ENCODE measurements around the gene PAPPA2.

Gene PAPPA2

DNA sequence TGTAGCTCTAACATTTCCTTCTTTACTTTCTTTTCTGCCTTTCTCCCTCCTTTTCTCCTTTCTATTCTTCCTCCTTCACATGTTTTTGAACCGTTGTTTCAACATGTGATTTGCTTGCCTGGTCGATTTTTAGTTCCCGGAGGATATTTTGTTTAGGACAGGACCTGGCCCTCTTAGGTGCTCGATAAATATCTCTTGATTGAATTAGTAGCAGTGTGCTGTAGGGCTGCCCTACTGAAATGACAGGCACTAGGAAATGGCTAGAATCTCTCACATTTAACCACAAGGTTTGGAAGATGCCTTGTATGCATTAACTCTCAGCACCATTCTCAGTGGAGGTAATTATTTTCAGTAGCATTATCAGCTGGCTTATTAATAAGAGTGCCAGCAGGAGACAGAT lies 305.6 kb downstream of the PAPPA2 start:
- DNase-seq (ENCODE audit: low spot score) = no peak

DNA sequence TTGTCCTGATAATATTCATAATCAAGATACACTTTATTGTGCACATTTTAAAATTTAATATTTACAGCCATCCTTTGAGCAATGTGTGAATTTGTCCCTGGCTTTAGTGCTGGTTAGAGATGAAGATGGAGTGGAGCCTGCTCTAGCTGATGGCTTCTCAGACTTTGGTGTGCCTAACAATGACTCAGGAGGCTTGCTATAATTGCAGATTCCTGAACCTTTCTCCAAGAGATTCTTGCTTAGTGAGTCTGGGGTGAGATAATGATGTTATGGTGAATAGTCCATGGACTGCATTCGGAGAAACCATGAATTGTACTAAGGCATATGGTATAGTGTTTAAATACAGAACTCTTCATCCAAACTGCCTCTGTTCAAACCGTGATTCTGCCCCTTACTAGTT lies 307.1 kb downstream of the PAPPA2 start:
- no peak for DNase-seq (ENCODE audit: low spot score)

- no peak for DNase-seq (ENCODE audit: low spot score)
Observed at GRCh38 chr1:176773038-176773437, 310.1 kb downstream of the PAPPA2 start.

- DNase-seq (ENCODE audit: low spot score) = no peak
Observed at GRCh38 chr1:176774224-176774623, 311.2 kb downstream of the PAPPA2 start.

DNA sequence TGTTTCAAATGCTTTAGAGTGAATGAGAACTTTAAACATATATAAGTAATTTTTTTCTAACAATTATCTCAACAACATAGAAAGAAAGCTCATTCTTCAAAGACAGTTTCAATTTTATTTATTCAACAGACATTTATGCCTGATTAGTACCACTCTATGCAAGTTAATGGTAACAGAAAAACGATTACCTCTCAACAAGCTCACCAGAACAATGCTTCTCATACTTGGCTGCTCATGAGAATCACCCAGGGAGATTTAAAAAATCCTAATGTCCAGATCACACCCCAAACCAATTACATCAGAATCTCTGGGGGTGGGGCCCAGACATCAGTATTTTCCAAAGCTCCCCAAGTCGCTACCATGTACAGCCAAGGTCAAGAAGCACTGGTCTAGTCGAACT lies 312.4 kb downstream of the PAPPA2 start:
- DNase-seq (ENCODE audit: low spot score) = no peak

- no peak for DNase-seq (ENCODE audit: low spot score)
Observed at GRCh38 chr1:176775996-176776395, 313.0 kb downstream of the PAPPA2 start.

DNA sequence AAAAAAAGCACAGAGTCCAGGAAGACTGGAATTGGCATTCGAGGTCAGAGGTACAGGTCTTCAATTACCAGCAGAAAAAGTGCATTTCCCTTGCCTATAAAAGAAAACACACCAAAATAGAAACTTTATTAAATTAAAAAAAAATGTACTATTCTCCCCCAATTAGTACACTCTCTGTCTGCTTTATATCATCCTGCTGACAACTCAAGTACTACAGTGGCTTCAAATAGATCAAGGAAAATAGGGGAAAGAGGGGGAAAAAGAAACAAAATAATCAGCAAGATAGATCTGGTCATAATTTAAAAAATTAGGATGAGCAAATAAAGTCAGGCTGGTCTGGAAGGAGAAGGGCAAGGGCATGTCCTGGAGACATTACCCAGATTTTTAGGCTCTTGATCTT lies 315.1 kb downstream of the PAPPA2 start:
- no peak for DNase-seq (ENCODE audit: low spot score)

GRCh38 chr1:176779992-176780328 lies 317.0 kb downstream of the PAPPA2 start:
- DNase-seq (ENCODE audit: low spot score) = no peak

- no peak for DNase-seq (ENCODE audit: low spot score)
Observed at GRCh38 chr1:176783309-176783708, 320.3 kb downstream of the PAPPA2 start.

DNA sequence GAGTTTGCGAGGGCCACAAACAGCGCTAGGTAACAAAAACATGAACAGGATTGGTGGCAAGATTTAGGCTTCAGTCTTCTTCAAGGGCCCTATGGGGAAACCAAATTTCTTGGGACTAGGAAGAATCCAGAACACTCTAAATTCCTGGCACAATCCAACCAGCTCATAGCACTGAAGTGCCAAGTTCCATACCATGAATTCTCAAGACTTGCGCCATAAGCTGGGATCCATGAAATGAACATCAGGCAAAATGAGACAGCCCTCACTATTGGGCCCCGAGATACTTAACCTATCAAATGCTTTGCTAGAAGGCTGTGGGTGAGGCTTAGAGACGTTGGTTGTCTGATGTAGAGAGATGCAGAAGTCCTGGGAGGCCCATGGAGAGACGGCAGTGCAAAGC lies 322.1 kb downstream of the PAPPA2 start:
- no peak for DNase-seq (ENCODE audit: low spot score)

- no peak for DNase-seq (ENCODE audit: low spot score)
Observed at GRCh38 chr1:176785791-176786190, 322.8 kb downstream of the PAPPA2 start.

GRCh38 chr1:176786274-176786673 lies 323.3 kb downstream of the PAPPA2 start:
- DNase-seq (ENCODE audit: low spot score) = no peak

DNA sequence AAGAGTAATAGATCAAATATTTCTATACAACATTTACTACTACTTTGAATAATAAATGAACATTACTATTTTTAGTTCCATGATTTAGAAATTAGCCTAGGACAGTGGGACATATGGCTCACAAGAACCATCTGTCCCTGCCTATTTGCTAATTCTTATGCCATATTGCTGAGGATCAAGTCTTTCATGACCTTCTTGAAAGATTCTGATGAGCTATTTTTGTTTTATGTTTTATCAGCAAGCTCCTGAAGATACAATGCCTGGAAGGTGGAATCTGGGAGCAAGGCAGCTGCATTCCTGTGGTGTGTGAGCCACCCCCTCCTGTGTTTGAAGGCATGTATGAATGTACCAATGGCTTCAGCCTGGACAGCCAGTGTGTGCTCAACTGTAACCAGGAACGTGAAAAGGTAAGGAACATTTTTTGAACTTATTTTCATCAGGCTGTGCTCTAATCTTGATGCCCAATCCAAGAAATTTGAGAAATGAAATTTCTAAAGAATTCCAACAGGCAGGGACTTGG lies 326.7 kb downstream of the PAPPA2 start:
- no peak for DNase-seq (ENCODE audit: low spot score)

DNA sequence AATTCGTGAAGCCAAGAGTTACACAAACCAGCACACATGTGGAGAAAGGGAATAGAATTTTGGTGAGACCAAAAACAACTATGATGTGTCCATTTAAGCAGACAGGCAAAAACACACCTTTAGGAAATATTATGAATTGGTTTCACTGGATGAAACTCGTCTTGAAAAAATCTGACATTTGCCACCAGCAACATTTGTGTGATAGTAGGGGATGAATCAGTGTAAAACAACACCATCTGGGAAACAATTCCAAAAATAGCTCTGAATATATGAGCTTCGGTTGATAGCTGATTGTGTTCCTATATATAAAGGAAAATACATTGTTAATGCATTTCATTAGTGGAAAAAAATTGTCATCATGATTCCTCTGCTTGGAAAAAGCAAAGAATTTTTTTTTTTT lies 327.8 kb downstream of the PAPPA2 start:
- DNase-seq (ENCODE audit: low spot score) = no peak

- DNase-seq (ENCODE audit: low spot score) = no peak
Observed at GRCh38 chr1:176791906-176792305, 328.9 kb downstream of the PAPPA2 start.

GRCh38 chr1:176794897-176795508 lies 332.0 kb downstream of the PAPPA2 start:
- DNase-seq (ENCODE audit: low spot score) = no peak

DNA sequence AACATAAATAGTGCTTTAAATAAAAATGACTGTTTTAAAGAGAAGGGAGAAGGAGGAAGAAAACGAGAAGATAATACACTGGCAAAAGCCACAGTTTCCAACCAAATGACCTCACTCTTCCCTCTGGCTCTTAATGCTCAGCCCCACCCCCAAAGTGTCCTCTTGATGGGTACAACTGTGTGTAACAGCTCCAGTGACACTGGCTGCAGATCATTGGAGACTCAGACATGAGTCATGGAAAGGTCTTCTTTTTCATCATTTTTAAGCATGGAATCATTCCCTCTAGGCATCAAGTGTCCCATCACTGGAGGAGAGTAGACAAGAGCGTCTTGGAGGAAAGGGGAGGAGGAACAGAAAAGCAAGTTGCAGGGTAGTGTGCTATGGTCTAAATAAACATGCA lies 333.0 kb downstream of the PAPPA2 start:
- DNase-seq (ENCODE audit: low spot score) = no peak

GRCh38 chr1:176796583-176796982 lies 333.6 kb downstream of the PAPPA2 start:
- DNase-seq (ENCODE audit: low spot score) = no peak

DNA sequence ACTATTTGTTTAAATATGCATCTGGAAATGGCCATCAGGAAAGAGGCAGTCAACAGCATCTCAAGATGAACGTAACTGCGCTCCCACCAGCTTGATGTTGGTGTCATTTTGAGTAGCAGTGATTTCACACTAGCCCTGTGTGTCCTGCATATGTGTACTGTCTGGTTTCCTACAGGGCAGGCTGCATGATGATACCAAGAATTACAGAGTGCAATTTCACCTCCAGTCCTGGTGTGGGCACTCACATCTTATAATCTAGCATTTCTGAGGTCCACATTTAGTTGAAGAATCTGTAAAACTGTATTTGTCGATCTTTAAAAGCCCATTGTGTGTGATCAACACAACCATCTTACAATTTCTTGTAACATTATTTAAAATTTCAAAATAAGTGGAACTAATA lies 336.4 kb downstream of the PAPPA2 start:
- DNase-seq (ENCODE audit: low spot score) = no peak

- no peak for DNase-seq (ENCODE audit: low spot score)
Observed at GRCh38 chr1:176800978-176801513, 338.1 kb downstream of the PAPPA2 start.

- DNase-seq (ENCODE audit: low spot score) = no peak
Observed at GRCh38 chr1:176801514-176802020, 338.6 kb downstream of the PAPPA2 start.

GRCh38 chr1:176802316-176802715 lies 339.3 kb downstream of the PAPPA2 start:
- DNase-seq (ENCODE audit: low spot score) = no peak

GRCh38 chr1:176803042-176803441 lies 340.1 kb downstream of the PAPPA2 start:
- no peak for DNase-seq (ENCODE audit: low spot score)

DNA sequence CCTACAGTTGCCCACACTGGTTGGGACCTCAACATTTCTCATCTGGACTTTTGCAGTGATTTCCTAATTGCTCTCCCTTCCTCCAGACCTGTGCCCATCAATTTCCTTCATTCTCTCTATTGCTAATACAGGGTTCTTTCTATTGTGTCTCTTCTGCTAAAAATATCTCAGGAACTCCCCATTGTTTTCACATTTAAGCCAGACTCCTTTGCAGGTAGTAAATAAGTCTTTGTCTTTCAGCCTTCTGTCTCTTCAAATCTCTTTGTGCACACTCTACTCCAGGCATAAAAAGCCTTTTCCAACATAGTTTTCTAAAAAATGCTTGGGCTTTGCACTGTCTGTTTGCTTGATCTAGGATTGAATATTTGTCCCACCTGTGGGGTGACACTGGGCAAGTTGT lies 340.6 kb downstream of the PAPPA2 start:
- no peak for DNase-seq (ENCODE audit: low spot score)

All from HuH-7.5 (cell line).